Lower leg skin (tissue), 4 donors: ENCODE measurements around the gene CCL22. TPM values are rescaled to one million over a fixed set of nuclear protein-coding genes. Genes with fewer than 3 reads are reported as not detected.

Source experiments
- DNase-seq, 2 donors: peaks; one replicate each; pipeline ENCODE4 v3.0.0-alpha.2; 2019; ENCODE audit warnings: low spot score in 2 of 2
- H3K4me3 ChIP-seq: fragments of 200-600 bp; sonication (generic); 2 replicates; pipeline ENCODE4 v1.5.1; 2017; ENCODE audit warnings: mild to moderate bottlenecking, low read depth; ENCODE audit not compliant: poor library complexity, severe bottlenecking
- CTCF ChIP-seq, 3 donors: fragments of 450-650 bp; IDR thresholded peaks; one replicate each; pipeline ENCODE4 v1.5.1; 2016; ENCODE audit warnings: antibody characterized with exemption in 3 of 3, mild to moderate bottlenecking in 3 of 3, moderate library complexity in 2 of 3
- POLR2A ChIP-seq, 2 donors: fragments of 450-650 bp; IDR thresholded peaks; one replicate each; pipeline ENCODE4 v1.6.1; 2016 to 2017; ENCODE audit warnings: antibody characterized with exemption in 2 of 2, mild to moderate bottlenecking in 1 of 2, moderate library complexity in 1 of 2
- WGBS, 2 donors: methylation state at CpG; one replicate each; pipeline ENCODE4 v1.1.5; 2018; 5-methylcytosine and 5-hydroxymethylcytosine counted together
- intact Hi-C: fragments of 100-400 bp; cut with DNase I; formaldehyde crosslinking; loops from one replicate; pipeline ENCODE4 v1.15.0; 2023; ENCODE audit warnings: low total_unique reads
- total RNA-seq, 4 donors: library from RNA; depleted of rRNA; stranded (reverse); fragments of >200 nt; gene quantifications; one replicate each; pipeline ENCODE4 v1.1.0, GENCODE V29; 2016

CCL22 gene
- total RNA-seq, 4 donors from 2014 or later: 0.99 to 10.1 (median 2.0) TPM

- 82% methylated on average over 7 of the region's 7 CpGs for WGBS, 2 donors
- intact Hi-C loops: no loop called here
- peak in 1 of 2 donors; percentile 75 for DNase-seq
- TF ChIP-seq POLR2A (IDR thresholded peaks at IDR 0.05) (no peak), CTCF (IDR thresholded peaks at IDR 0.05) (no peak)
- H3K4me3 ChIP-seq: no peak overlapping the region
These were observed 55.1 kb downstream of the CCL22 start for GRCh38 chr16:57413733-57414132.

Other genes with a start within 250 kb of the CCL22 start
- 10 to 100 TPM; 38.8 to 68.9 (median 64.9) TPM for gene PSME3IP1, start 172.7 kb upstream of the CCL22 start, total RNA-seq
- gene RSPRY1, start 172.5 kb upstream of the CCL22 start, total RNA-seq: 10 to 100 TPM; 23.8 to 31.2 (median 26.8) TPM
- 10 to 100 TPM; 36.3 to 62.6 (median 48.0) TPM for gene ARL2BP, start 113.5 kb upstream of the CCL22 start, total RNA-seq
- 100 to 1,000 TPM in 3 of 4 donors, 10 to 100 TPM in 1; 58.4 to 241 (median 218) TPM for gene PLLP, start 74.1 kb upstream of the CCL22 start, total RNA-seq
- gene CX3CL1, start 13.7 kb downstream of the CCL22 start, total RNA-seq: 10 to 100 TPM in 3 of 4 donors, 1 to 10 TPM in 1; 5.8 to 31.9 (median 18.3) TPM
- 1 to 10 TPM in 1 of 4 donors, not detected in 3; 1.1 TPM for gene CCL17, start 46.0 kb downstream of the CCL22 start, total RNA-seq
- gene CIAPIN1, start 88.6 kb downstream of the CCL22 start, total RNA-seq: 10 to 100 TPM; 20.9 to 40.8 (median 30.7) TPM
- 10 to 100 TPM; 38.7 to 55.3 (median 52.2) TPM for gene COQ9, start 88.7 kb downstream of the CCL22 start, total RNA-seq
- gene POLR2C, start 103.9 kb downstream of the CCL22 start, total RNA-seq: 100 to 1,000 TPM in 2 of 4 donors, 10 to 100 TPM in 2; 87.9 to 128 (median 98.1) TPM
- 10 to 100 TPM; 38.9 to 60.5 (median 44.6) TPM for gene DOK4, start 127.7 kb downstream of the CCL22 start, total RNA-seq
- gene CCDC102A, start 177.8 kb downstream of the CCL22 start, total RNA-seq: 10 to 100 TPM; 13.7 to 18.9 (median 16.4) TPM
- gene ADGRG5, start 183.9 kb downstream of the CCL22 start, total RNA-seq: 1 to 10 TPM in 1 of 4 donors, under 1 TPM in 3; 0.23 to 1.5 (median 0.47) TPM